ENCODE results near the gene GLYATL1. TPM values are rescaled to one million over a fixed set of nuclear protein-coding genes. Genes with fewer than 3 reads are reported as not detected.

Gene GLYATL1
- total RNA-seq, 1 experiment from 2014 or later = not detected

DNA sequence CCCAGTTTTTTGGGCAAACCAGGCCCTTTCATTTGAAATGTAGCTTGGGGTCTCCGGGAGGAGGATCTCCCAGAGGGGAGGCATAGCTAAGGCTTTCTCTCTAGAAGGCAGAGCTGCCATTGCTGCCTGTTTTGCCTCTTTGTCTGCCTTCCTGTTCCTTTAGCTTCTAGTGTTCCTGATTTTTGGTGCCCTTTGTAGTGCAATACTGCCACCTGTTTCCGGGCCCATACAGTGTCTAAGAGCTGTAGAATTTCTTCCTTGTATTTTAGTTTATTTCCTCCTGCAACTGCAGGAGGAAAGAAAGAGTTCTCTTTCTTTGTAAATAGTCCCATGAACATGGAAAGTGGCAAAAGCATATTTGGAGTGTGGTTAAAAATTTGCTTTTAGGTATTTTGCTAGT is 19.3 kb upstream of the GLYATL1 start:
- ChIA-PET POLR2A (no interaction called here), RAD21 (ENCODE audit: low non-redundant PET in 1 of 2, low total read pairs in 2 of 2, uncharacterized antibody in 2 of 2, unreplicated experiment in 2 of 2) (no interaction called here), CTCF (interaction anchor here (0.6 to 1.5 kb wide), 2 partner anchors 19 to 344 kb away, joined by 3 read pairs; partner anchors contain the start of gene LPXN)
- ATAC-seq (no peak), DNase-seq (ENCODE audit: low read depth, low spot score) (no peak)
- no peaks in the 10 kb centered on the region for H3K27me3 ChIP-seq (ENCODE audit: insufficient read depth, low read length)
- no peaks in the 10 kb centered on the region for H4K20me1 ChIP-seq (ENCODE audit: insufficient read depth)
- peaks cover 6 to 13% of the 10 kb centered on the region in 2 experiments; a peak in 3 of 4 replicates for H3K4me1 ChIP-seq (ENCODE audit: control insufficient read depth in 1 of 2, insufficient read depth in 2 of 2, low read length in 2 of 2)
- no peak overlapping the region for H2AFZ ChIP-seq (ENCODE audit: low read depth, low read length, poor library complexity, severe bottlenecking)
- H3K27ac ChIP-seq (ENCODE audit: low read depth, low read length) = no peak overlapping the region
- no peak for TF ChIP-seq EZH2phosphoT487 (IDR thresholded peaks at IDR 0.05; ENCODE audit: borderline replicate concordance)
- TF ChIP-seq RAD21 (IDR thresholded peaks at IDR 0.05; ENCODE audit: low read depth) = peak; percentile 9; the same call in 1 of the 2 replicates
- peaks cover 3 to 8% of the 10 kb centered on the region in 2 experiments; a peak in 2 of 4 replicates for H3K9me3 ChIP-seq (ENCODE audit: control insufficient read depth in 1 of 2, insufficient read depth in 1 of 2, low read depth in 1 of 2, low read length in 2 of 2)
- H3K9me2 ChIP-seq (ENCODE audit: insufficient read depth) = no peaks in the 10 kb centered on the region
- H3K4me3 ChIP-seq (replicated peaks in 1 of 2; ENCODE audit: low read depth in 1 of 2, low read length in 2 of 2) = no peak overlapping the region
- no peaks in the 10 kb centered on the region for H3K79me2 ChIP-seq (ENCODE audit: insufficient read depth, low read length)
- no TSS peak for BruUV-seq (replicated peaks)
- no peak overlapping the region for H3K4me2 ChIP-seq (ENCODE audit: low read length)
- intact Hi-C loops (cut with micrococcal nuclease) = loop anchor here (10.0 kb wide), 1 partner anchor 225 kb away; the partner anchor contains the start of gene FAM111A
- no peak overlapping the region for H3K9ac ChIP-seq (ENCODE audit: low read length)
- no peaks in the 10 kb centered on the region for H3K36me3 ChIP-seq (ENCODE audit: control insufficient read depth in 1 of 2, insufficient read depth in 2 of 2, low read length in 2 of 2)

DNA sequence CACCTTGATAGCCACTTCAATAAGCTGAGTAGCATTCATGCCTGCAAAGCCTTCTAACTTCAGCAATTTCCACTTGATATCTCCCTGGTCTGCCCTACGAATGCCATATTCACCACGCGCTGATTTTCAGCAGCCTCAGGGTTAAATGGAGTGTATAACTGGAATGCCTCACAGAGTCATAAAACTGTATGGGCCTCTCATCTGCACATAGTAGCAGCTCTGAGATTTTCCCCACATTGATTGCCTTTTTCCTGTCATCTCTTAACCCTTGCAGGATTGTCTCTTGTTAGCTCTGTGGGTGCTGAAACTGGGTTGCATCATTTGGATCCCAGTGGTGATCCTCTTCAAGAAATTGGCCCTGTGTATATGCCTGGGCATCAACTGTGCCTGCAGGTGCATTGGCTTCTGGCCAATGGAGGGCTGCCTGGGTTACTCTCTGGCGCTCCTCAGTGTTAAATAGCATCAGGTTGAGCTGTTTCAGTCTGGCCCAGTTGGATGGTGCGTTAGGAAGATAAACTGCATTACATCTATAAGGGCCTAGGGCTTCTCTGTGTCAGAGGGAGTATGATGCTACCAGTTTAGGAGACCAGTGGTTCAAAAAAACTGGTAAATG is 17.4 kb upstream of the GLYATL1 start:
- BruUV-seq (replicated peaks) = no TSS peak
- no peak for ATAC-seq
- no peak overlapping the region for H3K9ac ChIP-seq (ENCODE audit: low read length)
- no peaks in the 10 kb centered on the region for H4K20me1 ChIP-seq (ENCODE audit: insufficient read depth)
- DNase-seq (ENCODE audit: low read depth, low spot score) = no peak
- no peaks in the 10 kb centered on the region for H3K27me3 ChIP-seq (ENCODE audit: insufficient read depth, low read length)
- ChIA-PET RAD21 (ENCODE audit: low non-redundant PET in 1 of 2, low total read pairs in 2 of 2, uncharacterized antibody in 2 of 2, unreplicated experiment in 2 of 2) (no interaction called here), POLR2A (no interaction called here), CTCF (interaction anchor here (2.3 kb wide), 1 partner anchor 21 kb away, joined by 7 read pairs; no protein-coding TSS in a partner anchor)
- H3K9me2 ChIP-seq (ENCODE audit: insufficient read depth) = no peaks in the 10 kb centered on the region
- no peaks in the 10 kb centered on the region for H3K79me2 ChIP-seq (ENCODE audit: insufficient read depth, low read length)
- H3K4me1 ChIP-seq (ENCODE audit: control insufficient read depth in 1 of 2, insufficient read depth in 2 of 2, low read length in 2 of 2) = peaks cover 6 to 13% of the 10 kb centered on the region in 2 experiments; a peak in 3 of 4 replicates
- no peak overlapping the region for H2AFZ ChIP-seq (ENCODE audit: low read depth, low read length, poor library complexity, severe bottlenecking)
- H3K27ac ChIP-seq (ENCODE audit: low read depth, low read length) = no peak overlapping the region
- no peak overlapping the region for H3K4me2 ChIP-seq (ENCODE audit: low read length)
- intact Hi-C loops (cut with micrococcal nuclease) = loop anchor here (10.0 kb wide), 1 partner anchor 223 kb away; the partner anchor contains the start of gene FAM111A
- H3K36me3 ChIP-seq (ENCODE audit: control insufficient read depth in 1 of 2, insufficient read depth in 2 of 2, low read length in 2 of 2) = no peaks in the 10 kb centered on the region
- H3K4me3 ChIP-seq (replicated peaks in 1 of 2; ENCODE audit: low read depth in 1 of 2, low read length in 2 of 2) = no peak overlapping the region
- TF ChIP-seq SIN3A (IDR thresholded peaks at IDR 0.05; ENCODE audit: low read depth) = no peak
- TF ChIP-seq POLR2AphosphoS5 (IDR thresholded peaks at IDR 0.05; ENCODE audit: low read depth, low read length) = no peak
- TF ChIP-seq, protein P1, sequence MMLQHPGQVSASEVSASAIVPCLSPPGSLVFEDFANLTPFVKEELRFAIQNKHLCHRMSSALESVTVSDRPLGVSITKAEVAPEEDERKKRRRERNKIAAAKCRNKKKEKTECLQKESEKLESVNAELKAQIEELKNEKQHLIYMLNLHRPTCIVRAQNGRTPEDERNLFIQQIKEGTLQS (IDR thresholded peaks at IDR 0.05) = no peak
- no peak for TF ChIP-seq ELF1 (IDR thresholded peaks at IDR 0.05; ENCODE audit: borderline replicate concordance, low read depth)
- TF ChIP-seq SRF (IDR thresholded peaks at IDR 0.05; ENCODE audit: low read depth) = no peak
- no peak for TF ChIP-seq POLR2A (IDR thresholded peaks at IDR 0.05; ENCODE audit: borderline replicate concordance, extremely low read depth, insufficient read depth, insufficient read length)
- TF ChIP-seq CEBPB (IDR thresholded peaks at IDR 0.05; ENCODE audit: low read depth) = no peak
- TF ChIP-seq JUND (IDR thresholded peaks at IDR 0.05) = no peak
- TF ChIP-seq SP1 (IDR thresholded peaks at IDR 0.05; ENCODE audit: low read depth) = no peak
- TF ChIP-seq RAD21 (IDR thresholded peaks at IDR 0.05; ENCODE audit: low read depth) = no peak
- TF ChIP-seq CTCF (IDR thresholded peaks at IDR 0.05 in 2 of 3, conservative IDR thresholded peaks at IDR 0.05 in 1 of 3; ENCODE audit: borderline replicate concordance in 1 of 3, insufficient read depth in 1 of 3, low read depth in 2 of 3, low read length in 2 of 3) = no peak
- no peak for TF ChIP-seq EZH2phosphoT487 (IDR thresholded peaks at IDR 0.05; ENCODE audit: borderline replicate concordance)
- TF ChIP-seq YY1 (IDR thresholded peaks at IDR 0.05; ENCODE audit: extremely low read depth, insufficient replicate concordance, low read depth, low read length) = no peak
- H3K9me3 ChIP-seq (ENCODE audit: control insufficient read depth in 1 of 2, insufficient read depth in 1 of 2, low read depth in 1 of 2, low read length in 2 of 2) = peaks cover 3 to 5% of the 10 kb centered on the region in 2 experiments; a peak in 1 of 4 replicates
